NT2/D1 (cell line): ENCODE measurements around the gene GRK6.
"Not testable (repeated sequence)": the region's sequence is repeated elsewhere in the genome, so short reads cannot be mapped to it uniquely, and the experiment has no call there.

ENCODE experiments used
- DNase-seq: peaks from one replicate; pipeline ENCODE4 v3.0.0-alpha.2; 2011; ENCODE audit warnings: low read depth, low spot score
- H3K27me3 ChIP-seq: 2 replicates; pipeline ENCODE4 v1.6.0; 2011; ENCODE audit warnings: mild to moderate bottlenecking; ENCODE audit not compliant: insufficient read length, insufficient read depth
- H3K36me3 ChIP-seq: 2 replicates; pipeline ENCODE4 v1.6.1; 2011; ENCODE audit warnings: mild to moderate bottlenecking, low read length, mixed read lengths; ENCODE audit not compliant: insufficient read depth, insufficient read length
- H3K4me1 ChIP-seq: 2 replicates; pipeline ENCODE4 v1.5.1; 2011; ENCODE audit not compliant: insufficient read depth, insufficient read length
- H3K4me3 ChIP-seq: 2 replicates; pipeline ENCODE4 v1.5.1; 2011; ENCODE audit warnings: low read depth; ENCODE audit not compliant: insufficient read length
- H3K9ac ChIP-seq: 2 replicates; pipeline ENCODE4 v1.6.0; 2011; ENCODE audit warnings: low read depth; ENCODE audit not compliant: insufficient read length
- H3K9me3 ChIP-seq: 2 replicates; pipeline ENCODE4 v1.5.1; 2011; ENCODE audit warnings: mild to moderate bottlenecking, low read length; ENCODE audit not compliant: insufficient read depth
- SUZ12 ChIP-seq: IDR thresholded peaks from 2 replicates; pipeline ENCODE4 v1.6.1; 2011; ENCODE audit not compliant: insufficient read length, insufficient read depth; ENCODE audit errors: extremely low read depth
- YY1 ChIP-seq: IDR thresholded peaks from 2 replicates; pipeline ENCODE4 v1.6.1; 2011; ENCODE audit not compliant: insufficient read length, insufficient read depth
- ZNF274 ChIP-seq: IDR thresholded peaks from 2 replicates; pipeline ENCODE4 v1.6.1; 2011; ENCODE audit warnings: mild to moderate bottlenecking, low read depth, low read length

GRK6 gene

DNA sequence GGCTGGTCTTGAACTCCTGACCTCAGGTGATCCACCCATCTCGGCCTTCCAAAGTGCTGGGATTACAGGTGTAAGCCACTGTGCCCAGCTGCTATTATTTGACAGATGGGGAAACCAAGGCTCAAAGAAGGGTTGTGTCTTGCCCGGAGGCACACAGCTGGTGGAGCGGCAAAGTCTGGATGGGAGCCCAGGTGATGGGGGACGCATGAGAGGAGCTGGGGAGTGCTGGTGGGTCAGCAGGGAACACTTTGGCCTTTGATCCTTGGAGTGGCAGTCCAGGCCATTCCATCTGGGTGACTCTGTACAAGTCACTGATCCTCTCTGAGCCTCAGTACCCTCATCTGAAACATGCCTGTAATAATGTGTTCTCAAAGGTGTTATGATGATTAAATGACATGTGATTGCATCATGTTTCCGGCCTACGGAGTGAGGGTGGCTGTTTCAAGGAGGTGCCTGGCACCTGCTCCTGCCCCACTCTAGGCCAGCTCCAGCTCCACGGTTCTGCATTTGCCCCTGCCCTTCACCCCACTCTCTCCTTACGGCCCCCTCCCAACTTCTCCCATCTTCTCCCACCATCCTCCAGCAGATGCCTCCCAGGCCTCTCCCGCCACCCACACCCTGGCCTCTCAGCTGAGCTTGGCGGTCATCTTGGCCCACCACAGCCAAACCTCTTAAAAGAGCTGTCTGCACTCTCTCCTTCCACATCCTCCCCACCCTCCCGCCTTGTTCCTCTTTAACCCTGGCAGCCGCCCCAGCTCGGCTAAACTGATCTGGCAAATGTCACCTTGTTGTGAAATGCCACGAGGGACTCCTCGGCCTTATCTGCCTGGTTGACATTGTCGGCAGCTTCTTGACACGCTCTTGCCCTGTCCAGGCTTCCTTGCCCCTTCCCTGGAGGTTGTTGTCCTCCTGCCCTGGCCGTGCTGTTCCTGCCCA is 52.5 kb downstream of the GRK6 start:
- peaks cover 66% of the 10 kb centered on the region for H3K36me3 ChIP-seq
- no peak for TF ChIP-seq ZNF274
- TF ChIP-seq SUZ12: no peak
- no peak for TF ChIP-seq YY1
- no peaks in the 10 kb centered on the region for H3K27me3 ChIP-seq
- peaks cover 18% of the 10 kb centered on the region for H3K4me1 ChIP-seq
- no peaks in the 10 kb centered on the region for H3K9me3 ChIP-seq
- DNase-seq: no peak
- no peak overlapping the region for H3K9ac ChIP-seq
- no peak overlapping the region for H3K4me3 ChIP-seq

- TF ChIP-seq ZNF274 (no peak), YY1 (no peak), SUZ12 (no peak)
- H3K9ac ChIP-seq: peak overlapping the region; percentile 0
These were observed 53.3 kb downstream of the GRK6 start for GRCh38 chr5:177479774-177480173.

GRCh38 chr5:177482359-177482795 is 55.9 kb downstream of the GRK6 start:
- TF ChIP-seq YY1: no peak
- TF ChIP-seq ZNF274: no peak
- TF ChIP-seq SUZ12: no peak
- Histone ChIP-seq H3K9me3 (no peaks in the 10 kb centered on the region), H3K4me1 (peaks cover 10% of the 10 kb centered on the region), H3K27me3 (no peaks in the 10 kb centered on the region), H3K9ac (no peak overlapping the region), H3K36me3 (peaks cover 91% of the 10 kb centered on the region), H3K4me3 (no peak overlapping the region)
- no peak for DNase-seq

More at GRCh38 chr5:177479774-177480173, 53.3 kb downstream of the GRK6 start:
- Histone ChIP-seq H3K9me3 (no peaks in the 10 kb centered on the region), H3K27me3 (no peaks in the 10 kb centered on the region), H3K36me3 (peaks cover 74% of the 10 kb centered on the region), H3K4me3 (no peak overlapping the region), H3K4me1 (peaks cover 21% of the 10 kb centered on the region)
- no peak for DNase-seq

DNA sequence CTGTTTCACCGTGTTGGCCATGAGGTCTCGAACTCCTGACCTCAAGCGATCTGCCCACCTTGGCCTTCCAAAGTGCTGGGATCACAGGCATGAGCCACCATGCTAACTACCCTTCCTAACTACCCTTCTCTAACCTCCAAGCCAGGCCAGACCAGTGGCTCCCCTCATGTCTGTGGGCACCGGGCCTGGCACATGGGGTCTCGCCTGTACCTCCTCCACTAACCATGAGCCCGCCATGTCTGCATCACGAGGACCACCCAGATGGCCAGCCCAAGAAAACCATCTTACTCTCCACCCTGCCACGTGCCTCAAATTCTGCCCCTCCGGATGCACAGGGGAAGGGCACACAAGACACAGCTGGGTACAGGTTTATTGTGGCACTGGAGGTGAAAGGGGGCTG is 56.6 kb downstream of the GRK6 start:
- Histone ChIP-seq H3K9ac (no peak overlapping the region), H3K36me3 (peaks cover 91% of the 10 kb centered on the region), H3K9me3 (no peaks in the 10 kb centered on the region), H3K27me3 (no peaks in the 10 kb centered on the region), H3K4me1 (peaks cover 10% of the 10 kb centered on the region), H3K4me3 (no peak overlapping the region)
- TF ChIP-seq YY1: no peak
- no peak for DNase-seq

GRCh38 chr5:177483994-177484901 is 57.8 kb downstream of the GRK6 start:
- no peak overlapping the region for H3K4me3 ChIP-seq
- H3K9ac ChIP-seq: peak overlapping the region; percentile 26
- H3K27me3 ChIP-seq: no peaks in the 10 kb centered on the region
- peaks cover 92% of the 10 kb centered on the region for H3K36me3 ChIP-seq
- TF ChIP-seq YY1 (no peak), SUZ12 (no peak), ZNF274 (no peak)
- H3K4me1 ChIP-seq: peaks cover 16% of the 10 kb centered on the region
- H3K9me3 ChIP-seq: no peaks in the 10 kb centered on the region
- DNase-seq: no peak

- H3K36me3 ChIP-seq: peaks cover 92% of the 10 kb centered on the region
- no peaks in the 10 kb centered on the region for H3K9me3 ChIP-seq
- H3K4me1 ChIP-seq: peaks cover 24% of the 10 kb centered on the region
These were observed 58.5 kb downstream of the GRK6 start for GRCh38 chr5:177484902-177485549.

DNA sequence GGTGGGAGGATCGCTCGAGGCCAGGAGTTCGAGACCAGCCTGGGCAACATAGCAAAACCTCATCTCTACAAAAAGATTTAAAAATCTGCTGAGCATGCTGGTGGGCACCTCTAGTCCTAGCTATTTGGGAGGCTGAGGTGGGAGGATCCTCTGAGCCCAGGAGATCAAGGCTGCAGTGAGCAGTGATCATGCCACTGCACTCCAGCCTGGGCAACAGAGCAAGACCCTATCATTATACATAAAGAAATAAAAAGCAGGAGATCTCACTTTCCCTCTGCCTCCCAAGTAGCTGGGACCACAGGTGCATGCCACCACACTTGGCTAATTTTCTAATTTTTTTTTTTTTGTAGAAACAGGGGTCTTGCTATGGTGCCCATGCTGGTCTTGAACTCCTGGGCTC is 59.3 kb downstream of the GRK6 start:
- not testable (repeated sequence) for H3K27me3 ChIP-seq, H3K4me3 ChIP-seq, DNase-seq, H3K9me3 ChIP-seq, H3K9ac ChIP-seq
- H3K36me3 ChIP-seq: peaks cover 97% of the 10 kb centered on the region
- H3K4me1 ChIP-seq: peaks cover 30% of the 10 kb centered on the region

More at GRCh38 chr5:177484902-177485549, 58.5 kb downstream of the GRK6 start:
- Histone ChIP-seq H3K9ac (peak overlapping the region; percentile 26), H3K4me3 (no peak overlapping the region), H3K27me3 (no peaks in the 10 kb centered on the region)
- TF ChIP-seq SUZ12: no peak
- TF ChIP-seq YY1: no peak
- no peak for TF ChIP-seq ZNF274
- no peak for DNase-seq
